Gastrocnemius medialis (tissue), 4 donors: ENCODE measurements around the gene PRRT1.

Source experiments
- POLR2A ChIP-seq, 2 donors: fragments of 450-650 bp; IDR thresholded peaks; one replicate each; pipeline ENCODE4 v1.6.1; 2017; ENCODE audit warnings: antibody characterized with exemption in 2 of 2, mild to moderate bottlenecking in 2 of 2, moderate library complexity in 2 of 2
- TF ChIP-seq, protein P1 (sequence below), 5 experiments: fragments of 450-650 bp in 3 of 5; fragments of 200-600 bp in 2 of 5; sonication (generic) in 2 of 5; IDR thresholded peaks in 4 of 5; conservative IDR thresholded peaks in 1 of 5; 1 replicate in 4 of 5; 2 replicates in 1 of 5; pipeline ENCODE4 v1.5.1; 2016 to 2019; ENCODE audit warnings: antibody characterized with exemption in 5 of 5, mild to moderate bottlenecking in 3 of 5, moderate library complexity in 3 of 5

GRCh38 chr6:32194388-32194787 is 42.6 kb upstream of the PRRT1 start:
- TF ChIP-seq, protein P1, sequence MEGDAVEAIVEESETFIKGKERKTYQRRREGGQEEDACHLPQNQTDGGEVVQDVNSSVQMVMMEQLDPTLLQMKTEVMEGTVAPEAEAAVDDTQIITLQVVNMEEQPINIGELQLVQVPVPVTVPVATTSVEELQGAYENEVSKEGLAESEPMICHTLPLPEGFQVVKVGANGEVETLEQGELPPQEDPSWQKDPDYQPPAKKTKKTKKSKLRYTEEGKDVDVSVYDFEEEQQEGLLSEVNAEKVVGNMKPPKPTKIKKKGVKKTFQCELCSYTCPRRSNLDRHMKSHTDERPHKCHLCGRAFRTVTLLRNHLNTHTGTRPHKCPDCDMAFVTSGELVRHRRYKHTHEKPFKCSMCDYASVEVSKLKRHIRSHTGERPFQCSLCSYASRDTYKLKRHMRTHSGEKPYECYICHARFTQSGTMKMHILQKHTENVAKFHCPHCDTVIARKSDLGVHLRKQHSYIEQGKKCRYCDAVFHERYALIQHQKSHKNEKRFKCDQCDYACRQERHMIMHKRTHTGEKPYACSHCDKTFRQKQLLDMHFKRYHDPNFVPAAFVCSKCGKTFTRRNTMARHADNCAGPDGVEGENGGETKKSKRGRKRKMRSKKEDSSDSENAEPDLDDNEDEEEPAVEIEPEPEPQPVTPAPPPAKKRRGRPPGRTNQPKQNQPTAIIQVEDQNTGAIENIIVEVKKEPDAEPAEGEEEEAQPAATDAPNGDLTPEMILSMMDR (IDR thresholded peaks at IDR 0.05 in 4 of 5, conservative IDR thresholded peaks at IDR 0.05 in 1 of 5) = no peak
- TF ChIP-seq POLR2A (IDR thresholded peaks at IDR 0.05) = no peak
